Hematopoietic multipotent progenitor cell treated with erythropoietin and hydrocortisone succinate and interleukin-3 and kit ligand, for 4 days (in vitro differentiated cells): Measurements from ENCODE around the gene NDRG3.
"Not testable (repeated sequence)": the region's sequence is repeated elsewhere in the genome, so short reads cannot be mapped to it uniquely, and the experiment has no call there.

Source experiments
- DNase-seq: peaks from one replicate; pipeline ENCODE4 v3.0.0-alpha.2; 2015

NDRG3 gene

GRCh38 chr20:36758276-36758675 is 12.4 kb upstream of the NDRG3 start:
- DNase-seq, result no peak

- DNase-seq, result no peak
Measured at GRCh38 chr20:36756496-36756895, 10.6 kb upstream of the NDRG3 start.

- peak; percentile 78 for DNase-seq
Measured at GRCh38 chr20:36754656-36755222, 8.8 kb upstream of the NDRG3 start.

- DNase-seq, result no peak
Measured at GRCh38 chr20:36752582-36752981, 6.7 kb upstream of the NDRG3 start.

DNA sequence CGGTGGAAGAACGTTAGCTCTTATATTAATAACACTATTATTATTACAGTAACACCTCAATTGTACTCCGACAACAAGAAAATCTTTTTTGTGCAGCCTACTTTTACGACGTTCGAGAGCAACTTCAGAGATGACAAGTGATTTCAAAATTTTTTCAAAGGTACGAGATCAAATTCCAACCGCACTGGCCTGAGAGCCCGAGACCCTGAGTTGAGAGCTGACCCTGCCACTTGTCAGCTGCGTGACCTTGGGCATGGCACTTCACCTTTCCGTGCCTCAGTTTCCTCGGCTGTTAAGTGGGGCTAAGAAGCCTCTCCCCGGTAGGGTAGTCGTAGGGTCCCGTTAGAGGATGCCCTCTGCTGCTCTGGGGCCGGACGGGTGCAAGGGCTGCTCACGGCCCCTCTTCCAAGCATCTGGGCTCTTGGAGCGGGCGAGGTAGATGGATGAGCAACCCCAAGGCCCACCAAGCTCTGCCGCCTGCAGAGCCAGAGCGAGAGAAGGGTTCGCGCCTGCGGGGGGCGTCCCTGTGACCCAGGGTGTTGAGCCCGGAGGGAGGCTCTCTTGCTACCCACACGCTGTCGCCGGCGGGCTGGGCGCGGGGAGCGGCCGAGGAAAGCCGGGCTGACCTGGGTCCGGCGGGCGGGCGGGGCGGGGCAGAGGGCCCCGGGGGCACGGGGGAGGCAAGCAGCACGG is 510 bp downstream of the NDRG3 start:
- DNase-seq, result peak; percentile 59

DNA sequence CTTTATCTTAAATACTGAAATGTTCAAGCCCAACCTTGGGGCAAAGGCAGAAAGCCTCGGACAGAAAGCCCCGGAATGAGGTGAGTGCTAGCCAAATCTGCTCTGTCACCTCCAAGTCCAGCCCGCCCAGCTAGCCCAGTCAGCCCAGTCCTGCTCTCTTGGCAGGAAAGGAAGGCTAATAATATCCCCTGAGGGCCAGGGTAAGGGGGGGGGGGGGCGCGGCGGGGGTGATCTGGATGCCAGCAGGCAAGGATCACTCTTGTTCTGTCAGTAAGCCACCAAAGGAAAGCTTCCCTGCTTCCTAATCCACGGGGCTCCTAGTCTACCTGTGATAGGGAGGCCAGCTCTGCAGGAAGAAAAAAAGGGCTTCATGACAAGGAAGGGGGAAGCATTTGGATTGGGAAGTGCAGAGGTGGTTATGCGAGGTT is 1.1 kb downstream of the NDRG3 start:
- DNase-seq, result no peak

DNA sequence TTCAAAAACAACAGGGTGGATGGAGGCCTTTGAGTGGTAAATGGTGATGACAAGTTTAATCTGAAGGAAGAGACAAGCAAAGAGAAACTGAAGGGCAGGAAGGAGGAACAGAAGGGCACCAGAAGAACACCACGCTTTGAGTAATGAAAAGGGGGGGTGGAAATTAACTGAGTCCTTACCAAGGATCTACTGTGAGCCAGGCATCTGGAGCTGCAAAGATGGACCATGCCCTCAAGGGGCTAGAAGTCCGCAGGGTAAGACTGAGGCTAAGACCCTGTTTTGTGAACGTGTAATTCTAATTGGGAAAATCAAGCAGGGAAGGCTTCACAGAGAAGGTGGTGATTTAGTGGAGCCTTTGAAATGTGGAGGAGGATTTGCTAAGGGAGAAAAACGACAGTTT is 1.6 kb downstream of the NDRG3 start:
- no peak for DNase-seq

DNA sequence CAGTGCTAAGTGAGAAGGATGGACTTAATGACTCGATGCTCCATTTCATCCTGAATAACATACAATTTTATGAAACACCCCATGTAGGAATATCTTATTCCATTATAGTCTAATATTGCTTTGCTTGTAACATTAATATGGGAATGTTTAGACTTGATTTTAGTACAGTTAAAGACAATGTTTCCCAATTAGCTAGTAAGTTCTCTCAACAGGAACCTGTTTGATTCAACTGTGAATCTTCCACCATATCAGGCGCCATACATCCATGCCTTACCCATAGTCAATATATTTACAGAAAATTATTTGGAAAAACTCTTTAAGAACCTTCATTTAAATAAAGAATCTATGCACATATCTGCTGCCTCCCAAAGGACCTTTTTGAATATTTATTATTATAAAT is 3.3 kb downstream of the NDRG3 start:
- DNase-seq, result no peak

- DNase-seq, result no peak
Measured at GRCh38 chr20:36741072-36741471, 4.8 kb downstream of the NDRG3 start.

DNA sequence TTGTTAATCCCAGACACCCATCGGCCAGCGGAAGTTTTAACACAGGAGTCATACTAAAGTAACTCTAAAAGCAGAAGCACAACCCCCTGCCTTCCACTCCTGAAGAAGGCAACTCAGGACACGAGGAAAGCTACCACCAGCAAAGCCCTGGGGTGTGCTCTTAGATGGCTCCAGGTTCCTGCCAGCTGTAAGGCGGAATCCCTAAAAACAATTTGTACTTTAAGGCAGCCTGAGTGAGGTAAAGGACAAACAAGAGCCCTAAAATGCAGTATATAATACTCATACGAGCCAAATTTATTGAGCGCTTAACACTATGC is 8.7 kb downstream of the NDRG3 start:
- DNase-seq, result no peak

GRCh38 chr20:36736451-36737182 is 9.3 kb downstream of the NDRG3 start:
- no peak for DNase-seq

DNA sequence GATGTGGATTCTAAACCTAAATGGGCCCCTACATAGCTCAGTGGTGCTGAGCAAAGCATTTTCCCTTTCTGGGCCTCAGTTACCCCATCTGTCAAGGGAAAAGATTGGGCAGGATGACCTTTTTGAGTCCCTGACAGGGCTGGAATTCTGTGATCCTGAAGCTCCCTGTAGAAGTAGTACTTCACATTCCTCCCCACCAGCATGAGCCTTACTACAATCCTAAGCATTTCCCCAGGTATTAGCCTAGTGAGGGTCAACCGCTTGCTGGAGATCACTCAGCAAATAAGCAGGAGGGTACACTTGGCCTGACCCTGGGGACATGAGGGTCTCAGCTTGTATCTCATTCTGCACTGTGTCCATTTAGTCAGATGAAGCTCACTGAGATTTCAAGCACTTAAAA is 13.4 kb downstream of the NDRG3 start:
- no peak for DNase-seq

GRCh38 chr20:36728986-36729385 is 16.9 kb downstream of the NDRG3 start:
- DNase-seq, result peak; percentile 66

DNA sequence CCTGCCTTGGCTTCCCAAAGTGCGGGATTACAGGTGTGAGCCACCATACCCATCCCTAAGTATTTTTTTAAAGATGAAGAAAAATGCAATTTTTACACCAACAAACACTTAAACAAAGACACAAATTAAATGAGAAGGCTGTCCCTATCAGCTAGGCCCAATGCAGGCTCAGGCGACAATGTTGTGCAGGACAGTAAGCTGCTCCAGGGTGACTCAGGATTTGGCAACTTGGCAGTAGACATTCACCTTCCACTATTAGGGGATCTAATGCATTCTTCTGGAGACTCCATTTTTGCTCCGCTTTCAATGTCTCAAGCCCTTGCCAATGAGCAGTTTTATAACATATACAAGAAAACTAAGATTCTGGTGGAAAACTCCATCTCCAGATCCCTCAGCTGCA is 19.7 kb downstream of the NDRG3 start:
- DNase-seq, result no peak

DNA sequence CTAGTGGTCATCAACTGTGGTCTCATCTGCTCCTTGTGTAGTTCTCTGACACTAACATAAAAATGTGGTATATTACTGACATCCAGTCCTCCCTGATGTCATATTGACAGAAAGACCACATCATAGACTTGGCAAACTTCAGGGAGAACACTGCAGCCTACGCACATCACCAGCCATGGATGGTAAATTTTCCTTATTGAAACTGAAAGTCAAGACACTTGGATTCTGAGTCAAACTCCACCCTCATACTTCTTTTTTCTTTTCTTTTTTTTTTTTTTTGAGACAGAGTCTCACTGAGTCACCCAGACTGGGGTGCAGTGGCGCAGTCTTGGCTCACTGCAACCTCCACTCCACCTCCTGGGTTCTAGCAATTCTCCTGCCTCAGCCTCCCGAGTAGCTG is 25.4 kb downstream of the NDRG3 start:
- DNase-seq, result no peak

DNA sequence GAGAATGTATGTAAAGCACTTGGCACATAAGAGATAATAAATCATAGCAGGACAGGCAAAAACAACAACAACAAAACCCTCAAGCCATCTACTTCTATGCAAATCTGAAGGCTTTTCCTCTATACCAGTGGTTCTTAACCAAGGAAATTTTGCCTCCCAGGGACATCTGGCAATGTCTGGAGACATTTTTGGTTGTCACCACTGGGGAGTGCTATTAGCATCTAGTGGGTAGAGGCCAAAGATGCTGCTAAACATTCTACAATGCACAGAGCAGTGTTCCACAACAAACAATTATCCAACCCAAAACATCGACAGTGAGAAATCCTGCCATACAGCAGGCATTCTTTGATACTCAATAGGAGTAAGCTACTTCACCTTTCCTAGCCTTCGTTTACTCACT is 28.2 kb downstream of the NDRG3 start:
- DNase-seq, result peak; percentile 55

DNA sequence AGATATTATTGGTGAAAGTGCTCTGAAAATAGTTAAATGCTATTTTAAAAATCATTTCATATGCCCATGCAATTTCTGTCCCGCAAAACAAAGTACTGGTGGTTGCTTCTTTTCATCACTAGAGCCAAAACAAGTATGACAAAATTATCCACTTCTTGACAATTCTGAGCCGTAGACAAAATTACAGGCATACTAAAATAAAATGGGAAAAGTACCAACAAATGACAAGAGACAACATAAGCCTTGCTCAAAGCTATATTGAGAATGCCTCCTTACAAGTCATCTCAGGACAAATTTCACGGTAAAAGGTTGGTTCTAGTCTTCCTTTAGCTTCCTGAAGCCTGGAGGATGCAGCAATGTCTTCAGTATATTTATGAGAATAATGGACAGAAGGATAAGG is 28.9 kb downstream of the NDRG3 start:
- DNase-seq, result no peak

DNA sequence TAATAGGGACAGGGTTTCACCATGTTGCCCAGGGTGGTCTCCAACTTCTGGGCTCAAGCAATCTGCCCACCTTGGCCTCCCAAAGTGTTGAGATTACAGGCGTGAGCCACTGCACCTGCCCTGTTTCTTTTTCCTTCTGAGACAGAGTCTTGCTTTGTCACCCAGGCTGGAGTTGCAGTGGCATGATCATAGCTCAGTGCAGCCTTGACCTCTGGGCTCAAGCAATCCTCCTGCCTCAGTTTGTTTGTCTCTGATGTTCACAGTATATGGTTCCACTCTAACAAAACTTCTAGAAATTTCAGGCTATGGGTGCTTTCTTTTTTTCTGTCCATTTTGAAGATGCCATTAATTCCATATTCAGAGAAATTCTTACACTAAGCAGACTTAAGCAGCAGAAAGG is 33.1 kb downstream of the NDRG3 start:
- no peak for DNase-seq

DNA sequence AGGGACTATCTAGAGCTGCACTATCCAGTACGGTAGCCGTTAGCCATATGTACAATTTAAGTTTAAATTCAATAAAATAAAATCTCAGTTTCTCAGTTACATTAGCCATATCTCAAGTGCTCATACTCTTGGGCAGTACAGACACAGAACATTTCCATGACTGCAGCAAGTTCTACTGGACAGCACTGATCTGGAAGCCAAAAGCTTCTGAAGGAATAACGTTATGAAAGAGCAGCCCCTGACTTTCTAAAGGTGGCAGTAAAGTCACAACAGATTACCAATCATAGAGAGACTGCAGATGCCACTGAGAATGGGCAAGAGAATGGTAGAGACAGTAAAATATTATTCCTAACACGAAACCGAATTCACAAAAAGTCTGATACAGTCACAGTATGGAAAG is 36.8 kb downstream of the NDRG3 start:
- no peak for DNase-seq

DNA sequence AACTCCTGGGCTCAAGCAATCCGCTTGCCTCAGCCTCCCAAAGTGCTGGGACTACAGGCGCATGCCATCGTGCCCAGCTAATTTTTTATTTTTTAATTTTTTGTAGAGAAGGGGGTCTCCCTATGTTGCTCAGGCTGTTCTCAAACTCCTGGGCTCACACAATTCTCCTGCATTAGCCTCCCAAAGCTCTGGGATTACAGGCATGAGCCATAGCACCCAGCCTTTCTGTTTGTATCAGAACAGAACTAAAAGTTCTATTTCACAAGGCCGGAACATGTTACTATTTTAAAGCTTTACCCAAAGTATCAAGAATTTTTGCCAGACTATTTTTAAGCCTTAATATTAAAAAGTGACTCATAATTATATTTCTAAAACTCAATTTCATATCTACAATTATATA is 42.4 kb downstream of the NDRG3 start:
- DNase-seq, result no peak

DNA sequence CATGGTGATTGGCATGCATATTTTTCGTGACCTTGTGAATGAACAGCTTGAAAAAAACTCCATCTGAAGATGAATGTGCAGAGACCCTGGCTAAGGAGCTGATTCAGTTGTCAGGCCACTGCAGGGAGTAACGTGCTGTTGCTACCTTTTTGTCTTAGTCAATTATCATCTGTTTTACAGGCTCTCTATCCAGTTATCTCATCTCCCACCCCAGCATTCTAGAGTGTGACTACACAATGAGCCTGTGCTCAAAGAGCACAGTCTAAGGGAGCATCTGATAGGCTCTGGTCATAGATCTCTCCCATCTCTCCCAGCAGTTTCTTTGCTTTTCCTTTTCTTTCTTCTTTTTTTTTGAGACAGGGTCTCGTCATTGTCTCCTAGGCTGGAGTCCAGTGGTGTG is 45.5 kb downstream of the NDRG3 start:
- no peak for DNase-seq

- not testable (repeated sequence) for DNase-seq
Measured at GRCh38 chr20:36695467-36695866, 50.4 kb downstream of the NDRG3 start.

GRCh38 chr20:36688630-36689029 is 57.3 kb downstream of the NDRG3 start:
- DNase-seq, result no peak

DNA sequence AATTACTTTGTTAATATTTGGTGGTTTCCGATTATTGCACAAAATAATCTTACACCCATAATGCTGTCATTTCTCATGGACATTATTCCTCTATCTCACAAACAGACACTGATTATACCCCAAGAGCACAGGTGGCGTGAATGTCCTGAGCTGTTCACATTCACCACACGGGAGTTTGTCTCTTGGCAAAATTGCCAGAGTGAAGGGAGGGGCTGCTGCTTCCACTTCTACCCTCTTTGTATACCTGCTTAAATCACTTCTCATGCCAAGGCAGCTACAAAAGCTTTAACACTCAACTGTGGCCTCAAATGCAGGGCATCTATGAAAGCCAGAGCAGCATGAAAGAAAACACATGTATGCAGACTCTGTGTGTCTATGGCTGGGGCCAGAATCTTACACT is 58.0 kb downstream of the NDRG3 start:
- no peak for DNase-seq

DNA sequence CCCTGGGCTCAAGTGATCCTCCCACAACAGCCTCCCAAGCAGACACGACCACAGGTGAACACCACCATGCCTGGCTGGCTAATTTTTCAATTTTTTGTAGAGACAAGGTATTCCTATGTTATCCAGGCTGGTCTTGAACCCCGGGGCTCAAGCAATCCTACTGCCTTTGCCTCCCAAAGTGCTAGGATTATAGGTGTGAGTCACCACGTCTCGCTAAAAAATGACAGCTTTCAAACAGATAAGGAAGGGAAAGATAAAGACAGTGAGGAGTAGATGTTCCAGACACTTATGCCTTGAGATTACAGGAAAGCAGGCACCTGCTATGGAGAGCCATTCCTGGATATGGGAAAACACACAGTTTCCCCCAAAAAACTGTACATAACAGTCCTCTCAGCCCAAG is 58.9 kb downstream of the NDRG3 start:
- no peak for DNase-seq
